Naive thymus-derived CD4-positive, alpha-beta T cell (primary cell): ENCODE results near the gene BUD31. TPM values are rescaled to one million over a fixed set of nuclear protein-coding genes. Genes with fewer than 3 reads are reported as not detected.
A peak's percentile ranks its signal among the peaks of the same experiment; 100 is the strongest.

Source experiments
- ATAC-seq: fragments of 150-1000 bp; cut with Tn5 transposase; 2 replicates; pipeline ENCODE4 v1.10.0; 2021; ENCODE audit warnings: mild to moderate bottlenecking, moderate library complexity
- CTCF ChIA-PET: fragments of 350-600 bp; sonication (Branson Sonifier 250); formaldehyde crosslinking; loops from one replicate; lab custom pipeline; 2021; ENCODE audit warnings: antibody characterized with exemption; lab: Charles Lee
- POLR2A ChIA-PET: fragments of 350-600 bp; sonication (Branson Sonifier 250); formaldehyde crosslinking; loops from one replicate; lab custom pipeline; 2021; ENCODE audit warnings: antibody characterized with exemption, inconsistent platforms; lab: Charles Lee
- DNase-seq, 9 donors: peaks; one replicate each; pipeline versions ENCODE4 v3.0.0 to v3.0.0-alpha.2; 2020 to 2022; ENCODE audit warnings: mixed read lengths in 1 of 9
- H3K27ac ChIP-seq: one replicate; pipeline ENCODE4 v1.7.0; 2013; ENCODE audit warnings: mild to moderate bottlenecking, low read depth, low read length, moderate library complexity
- H3K27me3 ChIP-seq, 2 donors: one replicate each; pipeline ENCODE4 v1.7.0; 2013; ENCODE audit warnings: low read length in 2 of 2, mild to moderate bottlenecking in 2 of 2, moderate library complexity in 2 of 2; ENCODE audit not compliant: control insufficient read depth in 2 of 2, insufficient read depth in 2 of 2
- H3K36me3 ChIP-seq, 3 experiments: 1 replicate in 2 of 3; 2 replicates in 1 of 3; pipeline ENCODE4 v1.7.0; 2013; ENCODE audit warnings: low read length in 3 of 3, mild to moderate bottlenecking in 3 of 3, moderate library complexity in 1 of 3; ENCODE audit not compliant: insufficient read depth in 3 of 3, control insufficient read depth in 2 of 3
- H3K4me1 ChIP-seq, 2 donors: one replicate each; pipeline ENCODE4 v1.7.0; 2013; ENCODE audit warnings: low read length in 2 of 2, mild to moderate bottlenecking in 2 of 2, moderate library complexity in 1 of 2; ENCODE audit not compliant: control insufficient read depth in 2 of 2, insufficient read depth in 2 of 2
- H3K4me3 ChIP-seq: 2 replicates; pipeline ENCODE4 v1.7.0; 2013; ENCODE audit warnings: mild to moderate bottlenecking, low read length
- H3K9me3 ChIP-seq, 3 experiments: 1 replicate in 2 of 3; 2 replicates in 1 of 3; pipeline ENCODE4 v1.7.0; 2013; ENCODE audit warnings: low read length in 3 of 3; ENCODE audit not compliant: control insufficient read depth in 2 of 3
- H3K27ac Mint-ChIP-seq, 9 donors: one replicate each; pipeline ENCODE4 v1.8.0; 2020 to 2022; ENCODE audit warnings: mixed read lengths in 9 of 9, mild to moderate bottlenecking in 8 of 9, moderate library complexity in 5 of 9, inconsistent platforms in 2 of 9
- H3K27me3 Mint-ChIP-seq, 5 donors: one replicate each; pipeline ENCODE4 v1.8.0; 2021 to 2022; ENCODE audit warnings: mixed read lengths in 5 of 5, mild to moderate bottlenecking in 1 of 5
- H3K36me3 Mint-ChIP-seq, 5 donors: one replicate each; pipeline ENCODE4 v1.8.0; 2020 to 2022; ENCODE audit warnings: mixed read lengths in 5 of 5, mild to moderate bottlenecking in 3 of 5, inconsistent platforms in 1 of 5
- H3K4me1 Mint-ChIP-seq, 7 donors: one replicate each; pipeline ENCODE4 v1.8.0; 2020 to 2022; ENCODE audit warnings: mixed read lengths in 7 of 7, mild to moderate bottlenecking in 3 of 7, inconsistent platforms in 1 of 7
- H3K4me3 Mint-ChIP-seq, 10 donors: one replicate each; pipeline ENCODE4 v1.8.0; 2020 to 2022; ENCODE audit warnings: mild to moderate bottlenecking in 10 of 10, mixed read lengths in 10 of 10, moderate library complexity in 6 of 10, inconsistent platforms in 2 of 10
- H3K9me3 Mint-ChIP-seq, 11 donors: one replicate each; pipeline ENCODE4 v1.8.0; 2020 to 2022; ENCODE audit warnings: mixed read lengths in 11 of 11, mild to moderate bottlenecking in 4 of 11, inconsistent platforms in 1 of 11, moderate library complexity in 1 of 11
- intact Hi-C, 2 donors: fragments of 100-400 bp; cut with micrococcal nuclease; formaldehyde crosslinking; loops; one replicate each; pipeline ENCODE4 v1.15.1; 2023
- polyA plus RNA-seq, 2 donors: library from polyadenylated mRNA; unstranded; fragments of 300-500 nt; fragmentation: Illumina TruSeq; gene quantifications; one replicate each; pipeline ENCODE4 v1.2.3, GENCODE V29; 2021
- total RNA-seq, 6 experiments: library from RNA in 5 of 6; stranded (reverse) in 5 of 6; gene quantifications; 1 replicate in 5 of 6; 2 replicates in 1 of 6; pipeline ENCODE4 v1.2.3 and lab custom pipeline; 2021 to 2026

The BUD31 gene
- total and polyA plus RNA-seq, 7 experiments from 2014 or later = 55.2 to 173 (median 134) TPM

- H3K27ac Mint-ChIP-seq = no peak overlapping the region
- H3K4me1 Mint-ChIP-seq = peaks cover 9 to 30% (median 18%) of the 10 kb centered on the region in 7 donors
- no peak overlapping the region for H3K4me3 Mint-ChIP-seq
- Histone ChIP-seq H3K4me1 (peaks cover 4 to 9% of the 10 kb centered on the region in 2 donors), H3K27me3 (no peaks in the 10 kb centered on the region), H3K27ac (no peak overlapping the region), H3K4me3 (no peak overlapping the region), H3K9me3 (no peaks in the 10 kb centered on the region), H3K36me3 (peaks cover 29 to 83% (median 47%) of the 10 kb centered on the region in 3 experiments)
- H3K36me3 Mint-ChIP-seq = peaks cover 0 to 23% (median 4%) of the 10 kb centered on the region in 5 donors
- ChIA-PET POLR2A (interaction anchor here (0.6 to 2.3 kb wide), 5 partner anchors 10 to 1828 kb away, joined by 3 to 6 read pairs (median 3); partner anchors contain the start of genes BUD31 and PDAP1), CTCF (interaction anchor here (1.2 kb wide), 1 partner anchor 24 kb away, joined by 4 read pairs; no protein-coding TSS in a partner anchor)
- DNase-seq (no peak), ATAC-seq (no peak)
- intact Hi-C loops = no loop called here
- H3K9me3 Mint-ChIP-seq = no peaks in the 10 kb centered on the region
- H3K27me3 Mint-ChIP-seq = no peaks in the 10 kb centered on the region
Observed at GRCh38 chr7:99389772-99390171, 19.0 kb upstream of the BUD31 start.

DNA sequence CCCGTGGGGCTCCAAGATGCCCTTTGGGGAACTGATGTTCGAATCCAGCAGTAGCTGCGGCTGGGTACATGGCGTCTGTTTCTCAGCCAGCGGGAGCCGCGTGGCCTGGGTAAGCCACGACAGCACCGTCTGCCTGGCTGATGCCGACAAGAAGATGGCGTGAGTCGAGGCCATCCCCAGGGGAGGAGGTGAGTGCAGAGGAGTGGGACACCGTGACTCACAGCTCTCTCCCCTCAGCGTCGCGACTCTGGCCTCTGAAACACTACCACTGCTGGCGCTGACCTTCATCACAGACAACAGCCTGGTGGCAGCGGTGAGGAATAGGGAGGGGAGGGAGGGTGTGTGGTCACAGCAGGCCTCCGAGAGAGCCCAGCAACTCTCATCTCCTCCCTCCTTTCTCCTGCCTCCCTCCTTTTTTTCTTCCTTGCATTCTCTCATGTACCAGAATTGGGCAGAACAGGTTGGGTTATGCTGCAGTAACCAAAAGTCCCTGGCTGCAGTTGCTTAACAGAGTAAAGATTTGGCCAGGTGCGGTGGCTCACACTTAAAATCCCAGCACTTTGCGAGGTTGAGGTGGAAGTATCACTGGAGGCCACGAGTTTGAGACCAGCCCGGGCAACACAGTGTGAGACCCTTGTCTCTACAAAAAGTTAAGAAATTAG lies 17.7 kb upstream of the BUD31 start:
- H3K27me3 ChIP-seq = no peaks in the 10 kb centered on the region
- intact Hi-C loops = no loop called here
- H3K36me3 ChIP-seq = peaks cover 29 to 89% (median 55%) of the 10 kb centered on the region in 3 experiments
- no peak overlapping the region for H3K4me3 ChIP-seq
- Mint-ChIP-seq H3K9me3 (no peaks in the 10 kb centered on the region), H3K27me3 (no peaks in the 10 kb centered on the region), H3K4me3 (peak overlapping the region in 2 of 10 donors; percentile 38 to 52), H3K27ac (peak overlapping the region in 5 of 9 donors; percentile 49 to 96 (median 83)), H3K36me3 (peaks cover 0 to 23% (median 4%) of the 10 kb centered on the region in 5 donors), H3K4me1 (peaks cover 9 to 30% (median 18%) of the 10 kb centered on the region in 7 donors)
- POLR2A ChIA-PET = interaction anchor here (0.6 to 4.9 kb wide), 5 partner anchors 9 to 405 kb away, joined by 3 to 55 read pairs (median 12); partner anchors contain the start of genes ARPC1B, BUD31 and PDAP1
- CTCF ChIA-PET = interaction anchor here (0.6 to 1.2 kb wide), 4 partner anchors 17 to 399 kb away, joined by 3 to 4 read pairs (median 4); partner anchors contain the start of gene ZNF655
- no peaks in the 10 kb centered on the region for H3K9me3 ChIP-seq
- H3K4me1 ChIP-seq = peaks cover 4 to 9% of the 10 kb centered on the region in 2 donors
- DNase-seq = no peak
- ATAC-seq = no peak
- peak overlapping the region; percentile 12 for H3K27ac ChIP-seq

DNA sequence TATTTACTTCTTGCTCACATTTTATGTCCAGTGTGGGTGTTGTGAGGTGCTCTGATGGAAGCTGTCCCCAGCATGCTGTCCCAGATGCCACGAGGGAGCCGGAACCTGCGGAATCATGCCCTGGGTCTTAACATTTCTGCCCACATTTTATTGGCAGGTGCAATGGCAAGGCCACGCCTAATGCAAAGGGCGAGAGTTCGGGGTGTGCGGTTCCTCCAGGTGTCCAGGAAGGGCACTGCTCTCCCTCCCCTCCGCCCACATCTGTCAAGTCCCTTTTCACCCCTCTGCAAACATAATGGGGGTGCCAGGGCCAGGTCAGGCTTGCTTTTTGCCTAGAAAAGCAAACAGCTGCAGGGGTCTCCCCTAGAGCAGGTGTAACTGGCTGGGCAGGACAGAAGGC lies 16.7 kb upstream of the BUD31 start:
- H3K27ac ChIP-seq = peak overlapping the region; percentile 85
- no peak overlapping the region for H3K4me3 ChIP-seq
- Mint-ChIP-seq H3K4me1 (peaks cover 9 to 26% (median 17%) of the 10 kb centered on the region in 7 donors), H3K4me3 (peak overlapping the region in 6 of 10 donors; percentile 25 to 84 (median 52)), H3K27ac (peak overlapping the region; percentile 28 to 97 (median 73)), H3K9me3 (no peaks in the 10 kb centered on the region), H3K27me3 (no peaks in the 10 kb centered on the region), H3K36me3 (peaks cover 0 to 21% (median 2%) of the 10 kb centered on the region in 5 donors)
- ChIA-PET CTCF (interaction anchor here (1.0 to 1.5 kb wide), 2 partner anchors 17 to 166 kb away, joined by 3 to 4 read pairs; partner anchors contain the start of genes BUD31, PDAP1 and ZNF655), POLR2A (interaction anchor here (1.1 to 4.9 kb wide), 6 partner anchors 9 to 23 kb away, joined by 4 to 55 read pairs (median 20); partner anchors contain the start of genes ARPC1B, BUD31 and PDAP1)
- peaks cover 22 to 87% (median 48%) of the 10 kb centered on the region in 3 experiments for H3K36me3 ChIP-seq
- peaks cover 4 to 9% of the 10 kb centered on the region in 2 donors for H3K4me1 ChIP-seq
- intact Hi-C loops = loop anchor here in 1 of 2 donors (2.0 kb wide), 1 partner anchor 17 kb away; the partner anchor contains the start of gene ARPC1B
- no peaks in the 10 kb centered on the region for H3K9me3 ChIP-seq
- ATAC-seq (no peak), DNase-seq (no peak)
- H3K27me3 ChIP-seq = no peaks in the 10 kb centered on the region

GRCh38 chr7:99392659-99393354 lies 16.0 kb upstream of the BUD31 start:
- Histone ChIP-seq H3K9me3 (no peaks in the 10 kb centered on the region), H3K36me3 (peaks cover 22 to 87% (median 48%) of the 10 kb centered on the region in 3 experiments), H3K4me1 (peaks cover 4 to 9% of the 10 kb centered on the region in 2 donors), H3K4me3 (peak overlapping the region; percentile 55), H3K27me3 (no peaks in the 10 kb centered on the region), H3K27ac (peak overlapping the region; percentile 85)
- intact Hi-C loops = loop anchor here (1.0 to 2.0 kb wide), 4 partner anchors 12 to 19 kb away; partner anchors contain the start of genes ARPC1B (in 2 of the 2), BUD31 (in 2 of the 2) and PDAP1 (in 2 of the 2)
- peak; percentile 72 to 87 (median 83) for DNase-seq
- POLR2A ChIA-PET = interaction anchor here (0.5 to 4.9 kb wide), 12 partner anchors 10 to 106 kb away, joined by 3 to 55 read pairs (median 6); partner anchors contain the start of genes ARPC1A, ARPC1B, BUD31 and CPSF4
- Mint-ChIP-seq H3K36me3 (peaks cover 0 to 20% (median 2%) of the 10 kb centered on the region in 5 donors), H3K4me1 (peaks cover 10 to 28% (median 17%) of the 10 kb centered on the region in 7 donors), H3K9me3 (peaks cover 0 to 1% (median 0%) of the 10 kb centered on the region in 11 donors), H3K27me3 (no peaks in the 10 kb centered on the region), H3K4me3 (peak overlapping the region; percentile 74 to 91 (median 84)), H3K27ac (peak overlapping the region; percentile 85 to 97 (median 95))
- CTCF ChIA-PET = interaction anchor here (1.5 to 1.6 kb wide), 2 partner anchors 16 to 30 kb away, joined by 3 to 8 read pairs; partner anchors contain the start of genes BUD31 and PDAP1
- ATAC-seq = peak; percentile 98

GRCh38 chr7:99393355-99394187 lies 15.2 kb upstream of the BUD31 start:
- H3K27ac Mint-ChIP-seq = peak overlapping the region; percentile 85 to 97 (median 95)
- intact Hi-C loops = loop anchor here (1.0 to 2.0 kb wide), 4 partner anchors 12 to 19 kb away; partner anchors contain the start of genes ARPC1B (in 2 of the 2), BUD31 (in 2 of the 2) and PDAP1 (in 2 of the 2)
- Histone ChIP-seq H3K36me3 (peaks cover 22 to 87% (median 41%) of the 10 kb centered on the region in 3 experiments), H3K9me3 (no peaks in the 10 kb centered on the region), H3K4me3 (peak overlapping the region; percentile 55), H3K27ac (peak overlapping the region; percentile 85), H3K4me1 (peaks cover 4 to 9% of the 10 kb centered on the region in 2 donors), H3K27me3 (no peaks in the 10 kb centered on the region)
- DNase-seq (no peak), ATAC-seq (no peak)
- ChIA-PET CTCF (interaction anchor here (1.5 to 1.6 kb wide), 3 partner anchors 15 to 31 kb away, joined by 3 to 8 read pairs (median 4); partner anchors contain the start of genes BUD31 and PDAP1), POLR2A (interaction anchor here (0.5 to 4.9 kb wide), 12 partner anchors 10 to 105 kb away, joined by 3 to 55 read pairs (median 6); partner anchors contain the start of genes ARPC1A, ARPC1B, BUD31 and CPSF4)
- H3K4me3 Mint-ChIP-seq = peak overlapping the region; percentile 74 to 91 (median 84)
- H3K9me3 Mint-ChIP-seq = peaks cover 0 to 2% (median 0%) of the 10 kb centered on the region in 11 donors
- H3K4me1 Mint-ChIP-seq = peaks cover 17 to 31% (median 19%) of the 10 kb centered on the region in 7 donors
- H3K36me3 Mint-ChIP-seq = peaks cover 0 to 22% (median 5%) of the 10 kb centered on the region in 5 donors
- no peaks in the 10 kb centered on the region for H3K27me3 Mint-ChIP-seq
